GM18868 (cell line): ENCODE data around the gene DOK1.

Experiments
- ATAC-seq: cut with Tn5 transposase; IDR thresholded peaks from one replicate; pipeline ENCODE4 v1.9.1; 2021; ENCODE audit warnings: mild to moderate bottlenecking, moderate library complexity; ENCODE audit not compliant: unreplicated experiment

The DOK1 gene

GRCh38 chr2:74566754-74567085 is 12.2 kb downstream of the DOK1 start:
- no peak for ATAC-seq

GRCh38 chr2:74567881-74568280 is 13.4 kb downstream of the DOK1 start:
- ATAC-seq, result no peak

DNA sequence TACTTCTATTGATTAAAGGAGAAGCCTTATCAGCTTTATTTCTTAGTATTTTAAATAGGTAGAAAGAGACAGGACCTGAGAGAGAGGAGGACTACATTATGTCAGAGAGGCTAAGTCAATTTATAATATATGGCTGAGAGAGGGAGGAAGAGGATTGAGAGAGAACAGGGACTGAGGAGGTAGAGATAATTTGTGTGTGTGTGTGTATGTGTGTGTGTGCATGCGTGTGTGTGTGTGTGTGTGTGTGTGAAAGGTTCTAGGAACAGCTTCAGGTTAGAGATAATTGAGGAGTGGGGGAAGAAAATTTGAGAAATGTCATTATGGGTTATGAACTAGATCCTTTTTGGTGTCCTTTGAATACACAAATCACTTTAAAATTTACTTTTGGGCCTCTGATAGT is 15.2 kb downstream of the DOK1 start:
- no peak for ATAC-seq

GRCh38 chr2:74571058-74571457 is 16.5 kb downstream of the DOK1 start:
- ATAC-seq, result peak; percentile 72

DNA sequence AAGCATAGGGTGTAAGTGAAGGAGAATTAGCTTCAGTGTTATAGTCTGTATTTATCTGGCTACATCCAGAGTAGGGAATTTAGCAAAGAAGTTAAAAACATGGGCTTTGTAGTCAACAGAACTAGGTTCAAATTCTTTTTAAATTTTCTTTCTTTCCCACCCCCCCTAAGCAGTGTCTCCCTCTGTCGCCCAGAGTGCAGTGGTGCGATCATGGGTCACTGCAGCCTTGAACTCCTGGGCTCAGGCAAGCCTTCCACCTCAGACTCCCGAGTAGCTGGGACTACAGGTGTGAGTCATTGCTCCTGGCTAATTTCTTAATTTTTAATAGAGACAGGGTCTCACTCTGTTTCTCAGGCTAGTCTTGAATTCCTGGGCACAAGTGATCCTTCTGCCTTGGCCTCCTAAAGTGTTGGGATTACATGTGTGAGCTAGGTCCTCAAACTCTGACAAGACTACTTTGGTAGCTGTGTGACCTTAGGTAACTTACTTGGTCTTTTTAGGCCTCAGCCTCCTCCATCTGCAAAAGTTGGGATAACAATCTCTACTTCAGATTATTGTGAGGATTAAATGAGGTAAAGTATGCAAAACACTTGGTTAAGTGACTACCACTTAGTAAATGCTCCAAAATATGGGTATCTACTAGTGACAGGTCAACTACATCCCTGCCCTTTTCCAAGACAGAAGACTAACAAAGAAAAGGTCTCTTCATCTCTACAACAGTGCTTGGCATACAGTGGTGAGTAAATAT is 17.8 kb downstream of the DOK1 start:
- no peak for ATAC-seq

- peak; percentile 43 for ATAC-seq
Measured at GRCh38 chr2:74573747-74574562, 19.4 kb downstream of the DOK1 start.

DNA sequence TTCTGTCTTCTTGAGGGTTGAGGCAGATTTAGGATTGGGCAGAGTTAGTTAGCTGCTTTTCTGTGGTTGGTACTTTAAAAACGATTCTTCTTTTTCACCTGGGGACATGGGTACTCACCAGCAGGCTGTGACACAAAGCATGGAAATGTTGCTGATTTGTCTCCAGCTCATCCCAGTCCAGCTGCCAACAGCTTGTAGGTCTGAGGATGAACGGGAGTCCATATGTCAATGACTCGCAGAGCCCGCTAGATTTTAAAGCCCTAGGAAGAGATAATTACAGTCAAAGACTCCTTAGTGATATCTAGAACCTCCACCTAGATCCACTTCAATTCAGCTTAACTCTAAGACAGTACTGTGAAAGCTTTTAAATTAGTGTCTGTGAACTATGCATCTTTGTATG is 20.8 kb downstream of the DOK1 start:
- no peak for ATAC-seq

DNA sequence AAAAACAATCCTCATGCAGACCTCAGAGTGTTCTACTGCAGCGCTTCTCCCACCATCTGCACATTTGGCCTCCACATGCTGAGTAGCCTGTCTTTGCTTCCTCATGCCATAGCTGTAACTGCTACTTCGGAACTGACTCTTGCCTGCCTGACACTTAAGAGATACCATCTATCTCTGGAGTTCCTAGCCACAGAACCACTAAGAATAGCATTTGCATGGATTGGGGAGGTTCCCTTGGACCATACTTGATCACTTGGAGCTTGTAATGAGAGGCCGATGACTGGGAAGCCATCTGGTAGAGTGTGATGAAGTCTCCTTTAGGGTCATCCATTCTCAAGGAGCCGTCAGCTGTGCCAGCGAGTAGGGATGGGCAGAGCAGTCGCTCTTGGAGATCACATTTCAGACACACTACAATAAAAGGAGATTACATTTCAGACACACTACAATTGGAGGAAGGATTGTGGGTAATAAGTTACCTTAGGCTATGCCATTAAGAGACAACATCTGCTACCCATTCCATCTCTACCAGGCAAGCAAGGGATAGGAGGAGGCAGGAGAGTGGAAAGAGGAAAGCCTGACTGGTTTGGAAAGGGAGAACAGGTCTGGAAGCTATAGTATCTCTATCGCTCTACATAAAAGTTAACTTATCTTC is 21.8 kb downstream of the DOK1 start:
- ATAC-seq, result no peak

GRCh38 chr2:74576863-74577229 is 22.3 kb downstream of the DOK1 start:
- ATAC-seq, result peak; percentile 16

DNA sequence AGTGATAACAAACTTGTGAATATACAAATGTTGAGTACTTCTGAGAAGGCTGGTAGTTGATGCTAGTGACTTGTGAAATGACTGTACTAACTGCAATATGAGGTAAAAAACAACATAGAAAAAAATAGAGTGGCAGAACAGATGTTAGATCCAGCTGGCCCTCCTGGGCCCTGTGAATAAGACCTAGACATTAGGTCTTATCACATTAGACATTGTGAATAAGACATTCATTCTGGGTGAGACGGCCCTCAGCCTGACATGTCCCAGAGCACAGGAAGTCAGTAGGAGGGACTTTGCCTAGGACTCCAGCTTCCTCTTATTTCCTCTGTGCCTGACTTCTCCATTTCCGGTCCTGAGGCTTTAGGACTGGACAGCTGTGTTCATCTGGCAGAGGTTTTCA is 22.9 kb downstream of the DOK1 start:
- ATAC-seq, result peak; percentile 43

DNA sequence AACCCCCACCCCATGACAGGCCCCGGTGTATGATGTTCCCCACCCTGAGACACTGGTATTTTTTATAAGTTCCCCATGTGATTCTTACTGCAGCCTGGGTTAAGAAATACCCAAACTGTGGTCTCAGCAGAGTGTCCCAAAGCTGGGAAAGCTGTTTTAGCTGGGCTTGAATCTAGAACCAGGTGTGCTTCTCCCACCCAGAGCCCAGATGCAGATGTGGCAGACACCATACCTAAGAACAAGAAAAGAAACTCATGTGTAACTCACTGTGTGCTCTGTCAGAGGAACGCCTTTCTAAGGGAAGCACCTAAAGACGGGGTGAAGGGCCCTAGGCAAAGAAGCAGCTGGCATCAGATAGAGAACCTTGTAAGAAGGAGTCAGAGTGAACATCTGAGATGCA is 23.9 kb downstream of the DOK1 start:
- peak; percentile 66 for ATAC-seq

GRCh38 chr2:74581463-74581862 is 26.9 kb downstream of the DOK1 start:
- no peak for ATAC-seq

GRCh38 chr2:74582184-74582583 is 27.7 kb downstream of the DOK1 start:
- ATAC-seq, result no peak

DNA sequence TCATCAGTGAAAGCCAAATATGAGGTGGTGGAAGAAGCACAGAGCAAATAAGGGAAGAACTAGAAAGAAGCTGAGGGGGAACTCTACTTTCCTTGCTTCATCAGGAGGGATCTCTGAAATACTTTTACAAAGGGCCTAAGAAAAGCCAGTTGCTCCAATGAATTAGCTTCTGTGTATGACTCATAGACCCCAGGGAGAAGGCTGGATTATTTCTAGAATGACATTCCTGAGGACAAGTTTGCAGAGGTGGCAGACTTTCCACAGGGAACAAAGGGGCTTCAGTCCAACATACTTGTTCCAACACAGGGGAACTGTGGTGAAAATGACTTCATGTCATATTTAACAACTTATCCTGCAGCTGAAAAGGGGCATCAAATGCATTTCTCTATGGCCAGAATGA is 29.0 kb downstream of the DOK1 start:
- no peak for ATAC-seq

GRCh38 chr2:74584088-74584645 is 29.6 kb downstream of the DOK1 start:
- ATAC-seq, result peak; percentile 78

- ATAC-seq, result peak; percentile 46
Measured at GRCh38 chr2:74585406-74586185, 31.1 kb downstream of the DOK1 start.

GRCh38 chr2:74587664-74588277 is 33.3 kb downstream of the DOK1 start:
- ATAC-seq, result peak; percentile 63

DNA sequence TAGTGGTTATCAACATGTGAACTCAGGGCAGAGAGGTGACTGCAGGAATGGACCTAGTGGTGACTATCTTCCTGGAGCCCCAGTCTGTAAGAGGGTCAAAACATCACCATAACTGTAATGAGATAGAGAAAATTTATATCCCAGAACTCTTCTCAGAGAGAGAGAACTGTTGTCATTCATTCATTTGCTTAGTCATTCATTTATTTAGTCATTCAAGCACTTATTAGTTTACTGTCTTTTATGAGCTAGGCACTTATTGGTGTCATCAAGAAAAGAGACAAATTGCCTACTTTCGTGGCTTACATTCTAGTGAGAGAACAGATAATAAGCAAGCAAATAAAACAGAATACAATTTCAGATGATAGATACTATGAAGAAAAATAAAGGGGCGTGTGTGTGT is 34.1 kb downstream of the DOK1 start:
- no peak for ATAC-seq

DNA sequence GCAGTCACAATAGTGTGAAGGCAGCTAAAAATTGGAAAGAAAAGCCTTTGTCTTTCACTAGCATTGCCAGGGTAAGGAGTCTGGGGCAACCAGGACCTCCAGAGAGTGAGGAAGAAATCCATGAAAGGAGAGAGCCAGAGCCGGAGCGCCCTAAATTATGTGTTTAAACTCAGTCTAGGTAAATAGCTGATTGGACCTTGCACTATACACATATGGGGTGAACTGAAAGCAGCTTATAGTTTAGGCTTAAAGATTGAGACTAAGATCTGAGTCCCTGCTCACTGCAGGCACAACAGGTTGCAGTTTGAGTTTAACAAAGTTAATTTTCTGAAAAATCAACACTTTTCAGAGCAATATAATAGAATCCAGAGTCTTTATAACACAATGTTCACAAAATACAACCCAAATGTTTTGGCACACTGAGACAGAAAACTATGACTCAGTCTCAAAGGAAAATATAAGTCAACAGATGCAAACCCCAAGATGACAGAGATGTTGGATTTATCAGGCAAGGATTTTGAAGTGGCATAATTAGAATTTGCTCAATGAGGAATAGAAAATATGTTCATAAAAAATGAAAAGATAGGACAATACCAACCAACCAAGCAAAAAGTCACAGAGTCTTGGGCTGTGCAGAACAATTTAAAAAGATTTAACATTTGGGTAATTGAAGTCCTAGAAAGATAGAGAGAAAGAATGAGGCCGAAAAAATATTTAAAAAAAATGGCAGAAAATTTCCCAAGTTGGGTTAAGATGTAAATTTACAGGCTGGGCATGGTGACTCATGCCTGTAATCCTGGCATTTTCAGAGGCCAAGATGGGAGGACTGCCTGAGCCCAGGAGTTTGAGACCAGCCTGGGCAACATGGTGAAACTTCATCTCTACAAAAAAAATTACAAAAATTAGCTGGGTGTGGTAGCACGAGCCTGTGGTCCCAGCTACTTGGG is 39.6 kb downstream of the DOK1 start:
- no peak for ATAC-seq
